ENCODE measurements around the gene ST6GALNAC3.
A peak's percentile ranks its signal among the peaks of the same experiment; 100 is the strongest.

ST6GALNAC3 gene

DNA sequence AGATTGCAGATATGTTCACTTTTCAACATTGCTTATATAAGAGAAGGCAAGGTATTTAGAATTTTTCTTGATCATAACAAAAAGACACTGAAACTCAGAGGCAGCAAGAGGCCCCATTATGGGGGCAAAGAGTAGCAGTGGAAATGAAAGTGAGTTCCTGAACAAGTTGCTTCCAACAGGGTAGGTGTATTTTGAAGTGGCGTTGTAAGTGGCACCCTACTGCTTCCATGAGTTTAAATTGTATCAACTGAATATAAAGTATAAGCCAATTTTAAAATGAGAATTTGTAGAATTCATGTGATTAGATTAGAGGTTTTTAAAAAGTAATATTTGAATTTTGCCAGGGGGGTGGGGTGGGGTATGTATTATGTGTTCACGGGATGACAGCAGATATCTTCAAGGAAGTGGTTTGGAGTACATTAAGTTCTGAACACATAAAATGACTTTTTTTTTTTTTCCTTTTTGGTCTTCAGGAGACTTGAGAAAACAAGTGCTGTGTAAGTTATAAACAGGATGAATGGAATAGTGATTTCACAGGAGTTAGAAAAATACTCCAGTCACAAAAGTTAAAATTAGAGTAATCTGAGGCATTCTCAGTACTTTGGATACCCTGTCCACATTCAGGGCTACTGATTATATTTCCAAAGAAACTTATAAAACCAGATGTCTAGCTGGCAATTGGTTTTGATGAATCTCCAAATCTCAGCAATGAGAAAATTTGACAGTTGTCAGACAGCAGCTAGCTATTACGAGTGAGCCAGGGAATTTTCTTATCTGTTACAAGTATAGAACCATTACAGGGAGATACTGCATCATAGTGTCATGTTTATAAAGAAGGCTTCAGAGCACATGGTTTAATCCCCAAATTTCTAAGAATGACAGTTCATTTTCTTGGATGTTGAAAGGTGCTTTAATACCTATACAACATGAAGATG is 182.0 kb downstream of the ST6GALNAC3 start:
- ATAC-seq = no peak

DNA sequence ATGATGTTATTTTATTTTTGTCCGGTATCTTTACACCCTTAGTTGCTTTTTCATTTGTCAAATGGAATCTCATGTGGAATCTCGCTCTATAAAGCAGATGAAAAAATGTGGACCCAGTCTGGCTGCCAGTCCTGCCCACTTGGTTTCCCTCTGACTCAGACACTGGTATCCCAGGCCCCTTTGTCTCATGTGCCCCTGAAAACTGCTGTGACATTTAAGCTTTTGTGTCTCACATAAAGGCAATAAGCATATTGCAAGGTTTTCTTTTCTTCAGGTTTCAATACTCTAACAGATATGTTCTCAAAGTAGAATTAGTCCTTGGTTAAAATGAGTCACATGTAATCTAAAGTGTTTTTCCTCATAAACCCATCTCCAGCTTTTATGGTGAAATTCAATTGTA is 183.3 kb downstream of the ST6GALNAC3 start:
- peak in 1 of 2 donors; percentile 28 for ATAC-seq

DNA sequence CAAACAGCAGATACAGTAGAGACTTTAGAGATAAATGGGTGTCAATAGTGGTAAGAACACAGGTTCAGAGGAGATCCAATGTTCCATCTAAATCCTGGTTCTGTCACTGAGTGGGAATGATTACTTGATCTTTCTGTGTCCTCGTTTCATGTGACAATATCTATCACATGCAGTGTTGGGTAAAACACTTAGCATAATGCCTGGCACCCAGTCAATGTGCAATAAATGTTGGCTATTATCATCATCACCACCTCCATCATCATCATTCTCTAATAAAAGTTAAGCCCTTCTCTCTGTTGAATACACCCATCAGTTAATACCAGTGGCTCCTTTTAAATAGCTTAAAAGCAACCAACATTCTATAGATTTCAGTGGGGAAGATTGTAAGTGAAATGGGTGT is 184.7 kb downstream of the ST6GALNAC3 start:
- ATAC-seq = no peak

DNA sequence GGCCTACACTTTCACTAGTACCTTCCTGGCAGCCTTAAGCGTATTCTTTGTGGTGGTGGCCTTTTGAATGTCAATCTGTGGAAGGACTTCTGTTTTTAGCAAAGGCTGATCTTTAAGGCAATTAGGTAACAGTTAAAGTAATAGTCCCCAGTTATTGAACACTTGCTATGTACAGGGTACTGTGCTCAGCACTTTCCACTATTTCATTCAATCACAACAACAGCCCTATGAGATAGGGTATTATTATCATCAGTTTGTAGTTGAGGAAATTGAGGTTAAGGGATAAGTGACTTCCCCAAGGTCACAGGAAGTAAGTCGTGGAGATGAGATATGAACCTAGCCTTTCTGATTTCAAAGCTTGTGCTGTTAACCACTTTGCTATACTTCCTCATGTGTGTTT is 185.7 kb downstream of the ST6GALNAC3 start:
- no peak for ATAC-seq

DNA sequence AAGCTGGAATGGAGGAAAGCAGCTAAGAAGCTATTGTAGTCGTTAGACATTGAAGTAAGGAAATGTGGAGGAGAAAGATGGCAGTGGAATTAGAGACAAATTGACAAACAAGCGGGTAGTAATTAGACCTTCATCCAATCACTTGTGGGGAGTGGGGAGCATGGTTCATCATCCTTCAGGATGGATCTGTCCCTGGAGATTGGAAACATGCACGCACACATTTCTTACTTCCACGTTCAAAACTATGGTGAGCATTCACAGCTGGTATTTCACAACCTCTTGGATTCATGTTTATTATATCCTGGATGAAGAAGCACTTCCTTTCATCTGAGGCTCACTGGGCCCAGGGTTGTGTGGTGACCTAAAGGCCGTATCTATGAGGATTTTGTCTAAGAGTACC is 188.1 kb downstream of the ST6GALNAC3 start:
- no peak for ATAC-seq

DNA sequence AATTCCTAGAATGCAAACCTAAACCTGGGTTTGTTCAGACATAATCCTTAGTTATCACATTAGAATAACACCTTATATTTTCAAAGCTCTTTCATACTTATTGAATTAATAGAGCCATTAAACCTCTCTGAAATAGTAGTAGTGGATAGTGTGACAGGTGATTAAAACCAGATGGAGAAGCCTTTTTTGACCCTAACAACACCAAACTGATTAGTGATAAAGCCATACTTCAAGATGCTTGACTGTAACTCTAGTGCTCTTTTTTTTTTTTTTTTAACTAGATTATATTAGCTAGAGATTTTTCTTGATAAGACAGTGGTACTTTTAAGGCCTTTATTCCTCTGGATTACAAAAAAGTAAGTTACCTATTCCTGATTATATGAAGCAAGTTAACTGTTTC is 190.1 kb downstream of the ST6GALNAC3 start:
- no peak for ATAC-seq

DNA sequence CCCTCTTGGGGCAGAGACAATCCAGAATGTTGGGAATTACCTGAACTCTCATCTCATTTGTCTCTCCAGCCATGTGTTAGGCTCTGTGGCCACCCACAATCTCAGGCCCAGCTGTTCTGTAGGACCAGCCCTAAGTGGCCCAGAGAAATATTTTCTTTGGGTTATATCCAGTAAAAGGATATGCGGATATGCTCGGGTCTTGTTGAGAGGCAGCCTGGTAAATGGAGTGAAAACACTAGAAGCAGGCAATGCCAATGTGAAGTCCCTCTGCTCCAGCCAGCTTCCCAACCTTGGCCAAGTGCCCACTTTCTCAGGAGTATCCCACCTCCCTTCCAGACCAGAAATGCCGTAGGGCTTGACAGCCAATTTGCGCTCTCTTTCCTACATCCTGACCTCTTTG is 192.2 kb downstream of the ST6GALNAC3 start:
- ATAC-seq = no peak

DNA sequence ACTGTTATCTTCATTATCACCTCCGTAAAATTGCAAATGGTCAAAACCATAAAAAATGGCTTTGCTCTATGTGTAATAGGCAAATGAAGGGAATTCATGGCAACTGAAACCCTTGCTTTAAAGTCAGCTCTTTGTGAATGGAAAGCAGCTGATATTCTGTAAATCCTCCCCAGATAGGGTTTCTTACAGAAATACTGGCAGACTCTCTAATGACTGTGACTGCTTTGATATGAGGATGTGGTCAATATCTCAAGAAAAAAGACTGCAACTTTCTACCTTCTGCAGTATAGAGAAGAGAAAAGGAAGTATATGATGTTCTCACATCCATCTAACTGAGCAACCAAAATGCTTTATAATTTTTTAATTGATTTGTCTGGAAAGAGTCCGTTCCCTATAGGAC is 193.1 kb downstream of the ST6GALNAC3 start:
- ATAC-seq = peak; percentile 68 to 78

DNA sequence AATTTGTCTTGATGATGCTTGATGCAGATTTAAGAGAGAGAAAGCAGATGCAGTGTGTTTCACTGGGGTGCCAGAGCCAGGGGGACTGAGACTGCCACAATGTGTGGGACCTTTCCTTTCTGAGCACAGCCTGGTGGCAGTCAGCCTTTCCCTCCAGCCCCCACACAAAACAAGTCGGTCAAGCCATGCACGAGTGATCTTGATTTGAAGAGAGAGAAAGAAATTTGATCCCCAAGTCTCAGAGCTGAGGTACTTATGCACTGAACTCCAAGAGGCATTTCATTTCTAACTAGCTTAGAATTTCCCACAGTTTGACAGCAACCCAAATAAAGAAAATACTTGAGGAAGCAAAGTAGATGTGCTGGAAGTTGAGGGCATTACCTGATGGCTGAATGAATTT is 193.8 kb downstream of the ST6GALNAC3 start:
- no peak for ATAC-seq

DNA sequence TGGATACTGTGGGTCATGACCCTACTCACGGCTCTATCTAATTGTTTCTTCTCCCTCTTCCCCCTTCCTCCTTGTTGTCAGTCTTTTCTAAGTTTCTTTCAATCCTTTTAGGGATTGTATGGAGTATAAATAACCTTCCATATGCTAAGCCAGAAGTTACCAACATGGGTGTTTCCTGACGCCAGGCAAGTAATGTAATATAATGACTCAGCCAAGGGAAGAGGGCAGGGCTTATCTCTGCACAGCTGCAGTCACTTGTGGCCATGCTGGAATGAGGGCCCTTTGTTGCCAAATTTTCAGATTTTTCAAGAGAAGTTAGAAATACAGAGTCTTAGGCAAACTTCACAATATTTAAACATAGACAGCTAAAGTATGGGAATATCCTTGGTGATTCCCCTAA is 194.6 kb downstream of the ST6GALNAC3 start:
- peak in 1 of 2 donors; percentile 39 for ATAC-seq

DNA sequence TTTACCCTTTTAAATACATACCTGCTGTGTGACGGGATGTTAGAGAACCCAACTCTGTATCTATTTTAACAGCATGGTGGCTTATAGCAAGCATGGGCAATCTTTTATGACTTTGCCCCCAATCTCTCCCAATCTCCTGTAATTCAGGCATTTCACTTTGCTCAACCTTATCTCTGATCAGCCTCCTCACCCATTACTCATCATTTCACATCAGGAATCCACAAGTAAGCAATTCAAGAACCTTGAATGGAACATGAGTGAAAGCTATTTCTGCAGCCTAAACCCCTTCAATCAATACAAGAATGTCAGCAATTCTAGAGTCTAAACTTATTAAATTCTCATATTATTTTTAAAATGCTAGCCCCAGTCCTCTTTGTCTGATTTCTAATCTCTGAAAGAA is 199.8 kb downstream of the ST6GALNAC3 start:
- no peak for ATAC-seq

DNA sequence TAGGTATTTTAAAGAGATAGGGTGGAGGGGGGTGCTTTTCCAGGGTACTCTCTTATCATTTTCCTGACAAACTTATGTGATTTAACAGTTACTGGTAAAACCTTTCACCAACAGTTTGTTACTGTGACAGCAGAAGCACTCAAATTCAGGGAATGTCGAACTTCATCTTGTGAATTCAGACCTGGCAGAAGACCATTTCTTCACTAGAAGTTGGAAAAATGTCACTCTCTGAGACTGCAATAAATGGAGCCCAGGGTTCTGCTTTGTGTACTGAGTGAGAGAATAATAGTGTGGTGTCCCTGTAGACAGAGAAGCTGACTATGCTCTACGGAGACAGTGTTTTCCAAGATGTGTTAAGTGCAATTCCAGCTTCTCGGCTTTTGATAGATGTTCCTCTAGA is 200.2 kb downstream of the ST6GALNAC3 start:
- no peak for ATAC-seq

DNA sequence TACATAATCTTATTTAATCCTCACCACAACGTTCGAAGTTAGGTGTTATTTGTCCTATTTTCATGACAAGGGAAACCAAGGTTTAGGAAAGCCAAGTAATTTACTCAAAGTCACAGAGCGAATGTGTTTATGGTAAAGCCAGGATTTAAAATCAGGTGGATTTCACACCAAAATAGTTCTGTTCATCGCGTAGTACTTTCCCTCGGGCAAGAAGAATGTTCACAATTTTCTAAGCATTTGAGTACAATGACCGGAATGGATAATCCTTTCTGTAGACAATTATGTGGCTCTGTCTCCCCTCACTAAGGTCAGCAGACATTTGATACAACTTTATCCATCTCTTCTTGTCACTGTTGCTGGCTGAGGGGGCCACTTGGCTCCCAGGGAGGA is 204.2 kb downstream of the ST6GALNAC3 start:
- no peak for ATAC-seq

DNA sequence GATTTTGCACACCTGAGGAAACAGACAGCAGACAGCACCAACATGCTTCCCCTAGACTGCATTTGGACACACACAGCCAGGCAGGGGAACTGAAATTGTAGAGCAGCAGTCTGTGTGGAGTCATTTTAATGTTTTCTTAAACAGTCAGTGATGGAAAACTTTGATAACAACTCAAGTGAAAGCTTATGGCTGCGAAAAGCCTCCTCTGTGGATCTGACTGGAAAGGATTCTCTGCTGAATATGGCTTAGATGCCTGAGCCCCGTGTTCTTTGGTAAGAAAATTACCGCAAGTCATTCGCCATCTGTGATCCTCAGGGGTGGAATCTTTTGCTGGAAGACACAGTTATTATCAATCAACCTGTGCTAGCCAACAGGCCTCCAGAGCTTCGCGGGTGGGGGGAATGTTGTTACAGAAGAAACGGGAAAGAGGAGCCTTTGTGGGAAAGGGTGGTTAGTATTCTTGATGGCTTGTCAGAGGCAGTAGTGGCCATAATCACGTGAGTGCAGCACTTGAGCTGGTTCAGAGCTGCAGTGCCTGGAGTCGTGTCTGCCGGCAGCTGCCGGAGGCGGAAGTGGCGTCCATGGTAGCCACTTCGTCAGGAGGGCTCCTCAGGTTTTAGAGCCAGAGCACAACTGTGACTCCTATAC is 204.7 kb downstream of the ST6GALNAC3 start:
- ATAC-seq = no peak

DNA sequence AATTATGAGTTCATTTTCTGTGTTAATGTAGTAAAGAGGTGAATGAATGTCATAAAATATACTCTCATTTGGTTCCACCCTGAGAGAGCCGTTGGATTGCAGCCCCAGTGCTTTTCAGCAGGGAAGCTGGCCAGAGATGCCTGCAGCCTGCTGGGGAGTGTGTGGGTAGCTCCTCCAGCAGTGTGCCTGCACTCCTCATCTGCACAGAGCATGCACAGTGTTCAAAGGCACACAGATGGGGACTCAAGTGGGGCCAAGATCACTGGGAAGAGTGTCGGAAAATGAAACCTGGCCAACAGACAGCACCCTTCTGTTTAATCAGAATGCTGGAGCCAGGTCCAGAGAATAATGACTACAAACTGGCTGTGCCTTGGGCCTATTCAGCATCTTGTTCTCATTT is 206.8 kb downstream of the ST6GALNAC3 start:
- ATAC-seq = no peak

DNA sequence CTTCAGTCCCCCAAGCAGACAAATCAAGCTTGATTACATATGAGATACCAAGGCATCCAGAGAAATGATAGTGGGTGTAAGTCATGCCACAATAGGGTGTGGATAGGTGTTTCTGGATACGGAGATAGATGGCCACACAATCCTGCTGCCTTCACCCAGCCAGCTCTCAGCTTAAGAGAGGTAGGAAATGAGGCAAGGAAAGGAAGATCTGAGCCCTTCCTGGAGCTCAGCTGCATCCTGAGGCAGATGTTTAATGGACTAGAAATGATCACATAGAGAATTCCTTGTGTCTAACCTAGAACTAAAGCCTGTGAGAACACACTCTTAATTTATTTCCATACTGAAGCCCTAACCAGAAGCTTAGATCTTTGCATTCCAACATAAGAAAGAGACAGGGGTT is 210.3 kb downstream of the ST6GALNAC3 start:
- no peak for ATAC-seq

DNA sequence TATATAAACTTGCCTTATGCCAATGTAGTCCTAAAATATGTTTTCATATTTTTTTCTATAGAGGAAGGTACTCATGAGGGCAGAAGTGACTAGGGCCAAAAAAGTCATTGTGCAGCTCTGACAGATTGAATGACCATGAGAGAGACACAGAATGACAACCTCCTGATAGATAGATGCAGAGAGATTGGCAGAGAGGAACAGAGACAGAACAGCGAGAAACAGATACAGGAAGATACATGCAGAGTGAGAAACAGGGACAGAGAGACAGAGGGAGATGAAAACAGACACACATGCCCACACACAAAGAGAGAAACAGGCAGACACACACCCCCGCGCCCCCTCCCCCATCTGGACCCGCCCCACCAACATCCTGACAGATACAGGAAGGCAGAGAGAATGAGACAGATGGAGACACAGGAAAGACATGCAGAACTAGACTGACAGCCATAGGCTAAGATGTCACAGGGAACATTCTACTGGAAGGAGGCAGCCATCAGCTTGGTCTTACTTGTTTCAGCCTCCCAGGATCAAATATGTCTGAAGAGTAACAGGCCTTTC is 211.1 kb downstream of the ST6GALNAC3 start:
- ATAC-seq = no peak

DNA sequence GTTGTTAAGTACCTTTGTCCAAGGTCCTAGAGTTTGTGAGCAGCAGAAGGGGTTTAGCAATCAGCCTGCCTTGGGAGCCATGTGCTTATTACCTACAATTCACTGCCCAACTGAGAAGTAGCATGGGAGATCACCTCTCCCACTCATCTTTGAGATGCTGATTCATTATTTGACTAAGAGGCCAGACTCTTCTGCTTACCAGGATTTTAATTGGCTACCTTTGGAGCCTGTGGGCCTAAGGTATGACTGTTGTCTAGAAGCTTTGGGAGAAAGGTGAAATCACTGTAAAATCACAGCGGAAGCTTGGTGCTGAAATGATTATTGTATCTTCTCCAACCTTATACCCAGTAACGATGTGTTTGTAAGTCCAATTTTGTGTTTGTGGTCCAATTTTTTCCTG is 213.4 kb downstream of the ST6GALNAC3 start:
- ATAC-seq = no peak

DNA sequence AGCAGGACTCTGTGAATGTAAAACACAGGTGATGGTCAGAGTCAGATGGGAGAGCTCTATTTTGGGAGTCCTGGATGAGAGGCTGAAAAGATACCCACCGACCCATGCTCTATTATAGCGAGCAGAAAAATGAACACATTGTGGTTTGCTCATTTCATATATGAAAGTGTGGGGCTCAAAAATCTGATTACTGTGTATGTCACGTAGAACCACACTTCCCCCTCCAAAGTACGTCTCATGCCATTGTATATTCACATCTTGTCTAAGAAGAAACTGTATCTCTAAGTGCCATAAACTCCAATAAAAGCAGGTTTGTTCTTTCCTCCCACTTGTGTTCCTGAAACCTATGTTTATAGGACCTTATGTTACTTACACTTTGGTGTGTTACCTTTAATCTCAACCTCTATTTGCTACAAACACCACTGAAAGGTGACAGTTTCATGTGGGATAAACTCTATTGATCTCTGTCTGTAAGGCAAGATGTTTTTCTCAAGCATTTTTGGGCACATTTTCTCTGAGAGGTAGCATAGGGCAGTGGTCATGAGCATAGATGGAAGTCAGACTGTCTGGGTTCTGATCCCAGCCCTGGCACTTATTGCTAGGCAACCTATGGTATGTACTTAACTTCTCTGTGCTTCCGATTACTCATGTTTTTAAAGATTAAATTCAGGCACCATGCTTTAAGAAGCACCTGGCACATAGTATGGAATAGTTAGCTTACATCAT is 214.4 kb downstream of the ST6GALNAC3 start:
- peak in 1 of 2 donors; percentile 17 for ATAC-seq

DNA sequence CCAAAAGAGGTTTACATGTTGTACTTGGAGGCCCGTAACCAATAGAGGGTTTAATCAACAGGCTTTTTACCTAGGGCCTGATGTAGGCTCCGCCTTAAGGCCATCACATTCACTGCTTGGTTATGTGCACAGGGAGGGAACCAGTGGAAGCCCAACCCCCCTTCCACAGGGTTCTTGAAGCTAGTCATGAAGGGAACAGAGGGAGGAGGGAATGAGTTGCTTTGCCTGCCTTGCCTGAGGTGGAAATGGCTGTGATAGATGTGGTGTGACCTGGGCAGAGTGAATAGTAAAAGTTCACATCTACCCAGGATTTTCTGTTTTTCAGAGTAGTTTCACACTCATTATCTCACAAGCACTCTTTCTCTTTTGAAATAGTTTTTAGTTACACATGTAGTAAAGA is 215.1 kb downstream of the ST6GALNAC3 start:
- no peak for ATAC-seq

DNA sequence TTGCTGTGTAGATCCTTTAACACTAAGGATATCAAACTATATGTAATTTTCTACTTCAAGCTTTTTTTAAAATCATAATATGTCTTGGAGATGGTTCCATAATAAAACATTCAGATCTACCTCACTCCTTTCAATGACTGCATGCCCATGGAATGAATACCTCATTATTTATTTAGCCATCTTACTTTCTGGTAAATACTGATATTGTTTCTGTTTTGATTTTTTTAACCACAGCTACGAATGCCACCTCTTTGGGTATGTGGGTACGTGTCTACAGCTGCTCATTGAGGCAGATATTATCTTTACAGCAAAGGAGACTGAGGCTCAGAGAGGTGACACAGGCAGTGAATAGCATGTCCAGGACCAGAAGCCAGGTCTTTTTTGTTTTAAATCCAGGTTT is 215.7 kb downstream of the ST6GALNAC3 start:
- ATAC-seq = no peak

DNA sequence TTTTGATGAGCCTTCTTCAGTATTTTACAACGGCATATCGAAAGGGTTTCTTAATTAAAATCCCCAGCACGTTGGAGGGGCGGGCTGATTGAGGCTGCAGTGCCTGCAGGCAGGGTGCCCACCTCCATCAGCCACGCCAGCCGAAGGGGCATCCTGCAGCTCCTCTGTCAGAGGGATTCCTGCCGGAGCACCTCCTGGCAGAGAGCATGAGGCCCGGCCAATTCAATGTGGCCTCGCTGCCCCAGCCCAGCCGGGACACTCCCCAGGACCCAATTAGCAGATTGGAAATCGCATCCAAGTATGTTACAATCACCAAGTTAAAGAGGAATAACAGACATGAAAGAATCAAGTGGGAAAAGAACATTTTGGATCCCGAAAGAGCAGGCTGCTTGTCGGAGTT is 216.6 kb downstream of the ST6GALNAC3 start:
- ATAC-seq = no peak

DNA sequence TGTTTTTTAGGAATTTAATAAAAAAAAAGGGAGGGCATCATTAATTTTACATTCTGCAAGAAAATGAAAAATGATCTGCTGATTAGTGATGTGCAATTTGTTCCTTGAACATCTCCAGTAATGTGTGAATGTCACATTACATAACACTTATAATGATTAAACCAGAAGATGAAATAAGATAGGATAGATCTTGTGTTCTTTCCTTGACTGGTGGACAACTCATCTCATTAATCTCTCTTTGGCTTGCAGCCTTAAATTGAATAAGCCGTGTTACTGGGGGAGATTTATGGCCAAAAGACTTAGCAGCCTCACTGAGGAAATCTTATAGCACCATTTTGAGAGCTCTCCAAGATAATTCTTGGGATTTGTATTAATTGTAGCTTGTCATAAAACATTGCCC is 217.2 kb downstream of the ST6GALNAC3 start:
- ATAC-seq = no peak

Measured in activated CD4-positive, CD25-positive, alpha-beta regulatory T cell treated with anti-CD3 and anti-CD28 coated beads, Interleukin-2, amount 50 U/mL, for 24 hours (primary cell).